ENCODE results near the gene SIM2.
"Not testable (repeated sequence)": the region's sequence is repeated elsewhere in the genome, so short reads cannot be mapped to it uniquely, and the experiment has no call there.

The SIM2 gene

DNA sequence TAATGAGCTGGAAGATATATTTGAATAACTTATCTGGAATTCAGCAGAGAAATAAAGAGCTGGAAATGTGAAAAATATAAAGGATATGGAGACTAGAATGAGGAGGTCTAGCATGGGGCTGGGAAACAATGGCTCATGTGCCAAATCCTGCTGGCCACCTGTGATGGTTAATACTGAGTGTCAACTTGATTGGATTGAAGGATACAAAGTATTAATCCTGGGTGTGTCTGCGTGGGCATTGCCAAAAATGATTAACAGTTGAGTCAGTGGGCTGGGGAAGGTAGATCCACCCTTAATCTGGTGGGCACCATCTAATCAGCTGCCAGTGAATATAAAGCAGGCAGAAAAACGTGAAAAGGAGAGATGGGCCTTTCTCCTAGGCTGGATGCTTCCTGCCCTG is 26.6 kb upstream of the SIM2 start:
- not testable (repeated sequence) for H3K36me3 Mint-ChIP-seq; H3K27ac Mint-ChIP-seq; H3K9me3 Mint-ChIP-seq; H3K4me1 Mint-ChIP-seq; ATAC-seq (ENCODE audit: low read depth); H3K4me3 Mint-ChIP-seq; DNase-seq (ENCODE audit: low spot score in 2 of 2)
- H3K27me3 Mint-ChIP-seq, result peaks cover 14% of the 10 kb centered on the region

DNA sequence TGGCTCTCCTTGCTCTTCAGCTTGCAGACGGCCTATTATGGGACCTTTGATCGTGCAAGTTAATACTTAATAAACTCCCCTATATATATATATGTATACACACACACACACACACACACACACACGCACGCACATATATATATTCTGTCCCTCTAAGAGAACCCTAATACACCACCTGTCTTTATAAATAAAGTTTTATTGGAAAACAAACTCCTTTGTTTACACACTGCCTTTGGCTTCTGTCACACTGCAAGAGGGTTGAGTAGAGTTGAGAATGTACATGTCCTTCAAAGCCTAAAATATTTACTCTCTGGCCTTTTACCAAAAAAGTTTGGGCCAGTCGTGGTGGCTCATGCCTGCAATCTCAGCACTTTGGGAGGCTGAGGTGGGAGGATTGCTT is 26.2 kb upstream of the SIM2 start:
- H3K4me3 Mint-ChIP-seq, result no peak overlapping the region
- H3K36me3 Mint-ChIP-seq, result no peaks in the 10 kb centered on the region
- H3K27me3 Mint-ChIP-seq, result peaks cover 14% of the 10 kb centered on the region
- no peak overlapping the region for H3K27ac Mint-ChIP-seq
- no peaks in the 10 kb centered on the region for H3K4me1 Mint-ChIP-seq
- DNase-seq (ENCODE audit: low spot score in 2 of 2), result no peak
- ATAC-seq (ENCODE audit: low read depth), result no peak
- peaks cover 8% of the 10 kb centered on the region for H3K9me3 Mint-ChIP-seq

DNA sequence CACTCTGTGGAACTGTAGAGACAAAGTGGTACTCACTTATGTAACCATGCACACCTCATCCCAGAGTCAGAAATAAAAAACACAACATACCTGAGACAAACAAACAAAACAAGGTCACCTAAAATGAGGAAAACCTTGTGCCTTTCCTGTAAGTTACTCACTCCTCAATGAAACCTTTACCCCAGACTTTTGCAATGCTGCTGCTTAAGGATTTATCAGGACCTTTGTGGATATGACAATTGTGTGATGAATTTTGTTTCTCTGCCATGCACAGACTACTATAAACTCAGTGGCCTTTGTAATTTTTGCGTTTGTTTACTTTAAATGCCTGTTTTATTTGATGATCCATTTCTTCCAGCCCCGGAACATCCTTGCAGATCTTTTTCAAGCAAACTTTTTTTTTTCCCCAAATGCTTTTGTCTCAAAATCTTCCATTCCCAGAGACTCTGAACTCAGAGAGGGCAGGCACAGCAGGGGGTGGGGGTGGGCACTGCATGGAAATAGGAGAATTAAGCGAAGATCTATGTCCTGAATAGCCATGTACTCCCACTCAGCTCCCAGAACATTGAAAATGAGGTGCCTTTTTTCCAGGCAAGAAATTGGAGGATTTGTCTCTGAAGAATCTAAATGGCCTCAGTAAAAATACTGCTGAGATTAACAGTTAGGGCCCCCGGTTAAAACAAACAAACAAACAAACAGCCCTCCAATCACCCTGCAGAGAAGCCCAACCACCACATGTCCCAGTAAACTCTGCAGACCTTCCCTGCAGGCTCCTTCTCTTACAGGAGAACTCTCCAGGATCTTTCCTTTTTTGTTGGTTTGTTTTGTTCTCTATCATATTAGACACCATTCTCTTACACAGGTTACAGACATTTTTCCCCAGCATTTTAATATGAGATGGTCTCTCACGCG is 22.6 kb upstream of the SIM2 start:
- no peaks in the 10 kb centered on the region for H3K4me1 Mint-ChIP-seq
- DNase-seq (ENCODE audit: low spot score in 2 of 2) (no peak), ATAC-seq (ENCODE audit: low read depth) (no peak)
- H3K4me3 Mint-ChIP-seq, result no peak overlapping the region
- peaks cover 10% of the 10 kb centered on the region for H3K9me3 Mint-ChIP-seq
- no peaks in the 10 kb centered on the region for H3K36me3 Mint-ChIP-seq
- no peak overlapping the region for H3K27ac Mint-ChIP-seq
- H3K27me3 Mint-ChIP-seq, result peaks cover 11% of the 10 kb centered on the region

DNA sequence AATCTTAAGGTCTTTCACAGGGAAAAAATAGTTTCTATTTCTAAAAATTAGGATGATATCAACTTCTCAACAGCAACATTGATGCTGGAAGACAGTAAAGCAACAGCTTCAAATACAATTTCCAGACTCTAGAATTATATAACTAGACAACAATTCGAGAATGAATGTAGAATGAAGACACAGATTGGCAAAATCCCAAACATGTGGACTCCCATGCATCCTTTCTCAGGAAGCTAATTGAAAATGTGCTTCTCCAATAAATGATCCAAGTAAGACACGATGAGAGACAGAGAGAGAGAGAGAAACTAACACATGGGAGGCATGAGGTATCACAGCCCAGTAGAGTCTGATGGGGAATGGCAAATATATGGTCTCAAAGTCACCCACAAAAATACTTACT is 21.5 kb upstream of the SIM2 start:
- ATAC-seq (ENCODE audit: low read depth), result no peak
- no peak overlapping the region for H3K27ac Mint-ChIP-seq
- H3K4me3 Mint-ChIP-seq, result no peak overlapping the region
- H3K36me3 Mint-ChIP-seq, result peaks cover 2% of the 10 kb centered on the region
- no peak for DNase-seq (ENCODE audit: low spot score in 2 of 2)
- peaks cover 12% of the 10 kb centered on the region for H3K9me3 Mint-ChIP-seq
- peaks cover 10% of the 10 kb centered on the region for H3K27me3 Mint-ChIP-seq
- no peaks in the 10 kb centered on the region for H3K4me1 Mint-ChIP-seq

DNA sequence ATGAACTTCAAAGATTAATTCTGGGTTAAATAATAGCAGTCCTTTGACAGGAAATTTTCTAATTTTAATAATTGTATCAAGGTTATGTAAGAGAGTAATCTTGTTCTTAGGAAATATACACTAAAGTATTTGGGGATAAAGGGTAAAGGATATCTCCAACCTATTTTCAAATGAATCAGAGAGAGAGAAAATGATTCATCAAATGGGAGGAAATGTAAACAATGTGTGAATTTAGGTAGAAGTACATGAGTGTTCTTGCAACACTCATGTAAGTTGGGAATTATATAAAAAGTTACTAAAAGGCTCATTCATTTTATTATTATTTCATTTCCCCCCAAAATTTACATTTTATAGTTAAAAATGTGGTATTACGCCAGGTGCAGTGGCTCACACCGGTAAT is 20.4 kb upstream of the SIM2 start:
- Mint-ChIP-seq H3K4me3 (no peak overlapping the region), H3K9me3 (peaks cover 11% of the 10 kb centered on the region), H3K27me3 (peaks cover 8% of the 10 kb centered on the region)

DNA sequence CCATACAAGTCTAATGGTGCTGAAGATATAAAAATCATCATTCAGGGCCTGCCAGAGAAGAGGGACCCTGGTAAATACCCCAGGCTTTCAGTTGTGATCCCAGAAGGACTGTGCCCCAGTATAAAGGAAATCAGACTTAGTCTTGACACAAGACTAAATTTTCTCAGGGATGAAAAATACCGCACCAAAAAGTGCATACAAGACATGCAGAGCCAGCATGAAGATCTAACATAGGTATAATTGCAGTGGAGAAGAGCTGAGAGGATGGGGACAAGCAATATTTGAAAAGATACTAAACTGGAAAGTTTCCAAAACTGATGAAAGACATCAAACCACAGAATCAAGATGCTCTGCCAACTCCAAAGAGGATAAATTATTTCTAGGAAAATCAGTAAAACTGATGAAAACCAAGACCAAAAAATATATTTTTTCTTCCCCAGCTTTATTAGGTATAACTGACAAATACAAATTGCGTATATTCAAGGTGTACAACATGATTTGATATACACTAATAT is 17.7 kb upstream of the SIM2 start:
- DNase-seq (ENCODE audit: low spot score in 2 of 2), result no peak
- ATAC-seq (ENCODE audit: low read depth), result no peak
- no peak overlapping the region for H3K27ac Mint-ChIP-seq
- no peak overlapping the region for H3K4me3 Mint-ChIP-seq
- H3K9me3 Mint-ChIP-seq, result peaks cover 11% of the 10 kb centered on the region
- H3K36me3 Mint-ChIP-seq, result peaks cover 2% of the 10 kb centered on the region
- no peaks in the 10 kb centered on the region for H3K4me1 Mint-ChIP-seq
- peaks cover 19% of the 10 kb centered on the region for H3K27me3 Mint-ChIP-seq

More for the DNA sequence above, 20.4 kb upstream of the SIM2 start:
- Mint-ChIP-seq H3K36me3 (peaks cover 2% of the 10 kb centered on the region), H3K4me1 (no peaks in the 10 kb centered on the region), H3K27ac (no peak overlapping the region)
- DNase-seq (ENCODE audit: low spot score in 2 of 2) (no peak), ATAC-seq (ENCODE audit: low read depth) (no peak)

DNA sequence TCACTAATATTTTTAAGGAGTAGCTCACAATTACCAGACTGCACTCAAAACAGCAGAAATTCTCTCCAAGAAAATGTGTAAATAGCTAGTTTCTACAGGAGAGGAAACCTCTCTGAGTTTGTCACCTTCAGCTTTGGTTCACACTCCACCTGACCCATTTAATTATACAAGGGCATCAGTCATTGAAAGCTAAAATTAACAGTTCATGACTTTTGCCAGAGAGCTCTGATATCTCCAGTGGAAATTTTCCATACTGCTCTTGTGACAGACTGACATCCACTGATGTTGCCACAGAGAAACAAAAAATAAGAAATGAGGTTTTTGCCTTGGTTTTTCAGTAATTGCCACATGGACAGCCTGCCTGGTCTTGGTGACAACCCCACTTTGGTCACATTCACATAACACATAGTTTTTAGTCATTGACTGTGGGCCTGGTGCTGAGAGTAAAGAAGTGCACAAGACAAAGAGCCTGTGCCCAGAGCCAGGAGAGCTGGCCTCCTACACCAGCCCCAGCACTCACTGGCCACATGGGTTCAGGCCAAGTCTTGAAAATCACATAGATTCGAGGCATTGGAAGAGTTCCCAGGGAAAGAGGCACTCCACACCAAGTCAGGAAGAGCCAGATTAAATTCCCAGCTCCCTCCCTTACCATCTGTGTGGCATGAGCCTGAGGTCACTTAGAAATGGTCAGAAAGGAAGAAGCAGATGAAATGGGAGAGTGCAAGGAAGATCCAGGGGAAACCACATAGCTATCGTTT is 13.8 kb upstream of the SIM2 start:
- DNase-seq (ENCODE audit: low spot score in 2 of 2) (no peak), ATAC-seq (ENCODE audit: low read depth) (no peak)
- Mint-ChIP-seq H3K27me3 (peaks cover 19% of the 10 kb centered on the region), H3K4me1 (no peaks in the 10 kb centered on the region), H3K27ac (no peak overlapping the region), H3K4me3 (no peak overlapping the region), H3K9me3 (peaks cover 5% of the 10 kb centered on the region), H3K36me3 (peaks cover 2% of the 10 kb centered on the region)

DNA sequence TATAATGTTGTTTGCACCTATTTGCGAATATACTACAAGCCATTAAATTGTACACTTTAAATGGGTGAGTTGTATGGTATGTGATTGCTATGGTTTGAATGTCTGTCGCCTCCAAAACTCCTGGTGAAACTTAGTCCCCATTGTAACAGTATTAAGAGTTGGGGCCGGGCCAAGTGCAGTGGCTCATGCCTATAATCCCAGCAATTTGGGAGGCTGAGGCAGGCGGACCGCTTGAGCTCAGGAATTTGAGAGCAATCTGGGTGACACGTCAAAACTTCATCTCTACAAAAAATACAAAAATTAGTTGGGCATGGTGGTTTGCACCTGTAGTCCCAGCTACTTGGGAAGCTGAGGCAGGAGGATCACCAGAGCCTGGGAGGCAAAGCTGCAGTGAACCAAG is 12.0 kb upstream of the SIM2 start:
- peaks cover 19% of the 10 kb centered on the region for H3K27me3 Mint-ChIP-seq

DNA sequence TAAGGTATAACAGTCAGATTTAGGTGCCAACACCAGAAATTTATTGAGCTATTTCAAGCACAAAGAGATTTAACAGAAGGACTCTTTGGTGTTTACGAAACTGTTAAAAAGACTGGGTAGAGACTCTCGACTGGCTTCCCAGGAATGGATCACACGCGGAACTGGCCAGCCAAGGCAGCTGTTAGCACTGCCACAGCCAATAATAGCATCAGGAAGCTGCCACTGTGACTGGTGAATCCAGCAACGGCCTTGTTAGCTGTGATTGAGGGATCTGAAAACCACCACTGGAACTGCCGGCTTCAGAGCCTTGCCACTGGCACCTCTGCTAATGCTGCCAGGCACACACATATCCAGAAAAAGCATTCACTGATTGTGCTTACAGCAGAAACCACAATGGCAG is 10.6 kb upstream of the SIM2 start:
- no peaks in the 10 kb centered on the region for H3K36me3 Mint-ChIP-seq
- DNase-seq (ENCODE audit: low spot score in 2 of 2) (no peak), ATAC-seq (ENCODE audit: low read depth) (no peak)
- peaks cover 2% of the 10 kb centered on the region for H3K9me3 Mint-ChIP-seq
- no peaks in the 10 kb centered on the region for H3K4me1 Mint-ChIP-seq
- H3K27ac Mint-ChIP-seq, result no peak overlapping the region
- H3K4me3 Mint-ChIP-seq, result no peak overlapping the region
- peaks cover 19% of the 10 kb centered on the region for H3K27me3 Mint-ChIP-seq

More for the DNA sequence above, 12.0 kb upstream of the SIM2 start:
- no peaks in the 10 kb centered on the region for H3K4me1 Mint-ChIP-seq
- peaks cover 5% of the 10 kb centered on the region for H3K9me3 Mint-ChIP-seq
- DNase-seq (ENCODE audit: low spot score in 2 of 2) (no peak), ATAC-seq (ENCODE audit: low read depth) (no peak)
- H3K4me3 Mint-ChIP-seq, result no peak overlapping the region
- no peak overlapping the region for H3K27ac Mint-ChIP-seq
- no peaks in the 10 kb centered on the region for H3K36me3 Mint-ChIP-seq

DNA sequence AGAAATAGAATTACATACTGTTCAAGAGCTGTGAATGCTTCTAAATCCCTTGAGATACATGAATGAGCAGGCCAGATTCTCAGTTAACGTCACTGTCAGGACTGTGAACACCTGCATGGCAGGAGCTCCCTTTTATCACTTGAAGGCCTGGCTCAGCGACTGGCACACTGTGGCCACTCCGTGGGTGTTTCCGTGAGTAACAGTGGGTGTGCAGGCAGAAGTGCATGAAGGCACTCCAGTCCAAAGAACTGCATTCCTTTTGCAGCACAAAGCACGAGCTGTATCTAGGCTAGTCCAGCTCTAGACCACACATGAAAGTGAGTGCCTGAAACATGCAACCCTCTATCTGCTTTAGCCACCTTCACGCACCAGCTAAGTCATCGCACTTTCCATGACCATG is 9.6 kb upstream of the SIM2 start:
- no peaks in the 10 kb centered on the region for H3K4me1 Mint-ChIP-seq
- H3K27me3 Mint-ChIP-seq, result peaks cover 21% of the 10 kb centered on the region
- no peak for ATAC-seq (ENCODE audit: low read depth)

DNA sequence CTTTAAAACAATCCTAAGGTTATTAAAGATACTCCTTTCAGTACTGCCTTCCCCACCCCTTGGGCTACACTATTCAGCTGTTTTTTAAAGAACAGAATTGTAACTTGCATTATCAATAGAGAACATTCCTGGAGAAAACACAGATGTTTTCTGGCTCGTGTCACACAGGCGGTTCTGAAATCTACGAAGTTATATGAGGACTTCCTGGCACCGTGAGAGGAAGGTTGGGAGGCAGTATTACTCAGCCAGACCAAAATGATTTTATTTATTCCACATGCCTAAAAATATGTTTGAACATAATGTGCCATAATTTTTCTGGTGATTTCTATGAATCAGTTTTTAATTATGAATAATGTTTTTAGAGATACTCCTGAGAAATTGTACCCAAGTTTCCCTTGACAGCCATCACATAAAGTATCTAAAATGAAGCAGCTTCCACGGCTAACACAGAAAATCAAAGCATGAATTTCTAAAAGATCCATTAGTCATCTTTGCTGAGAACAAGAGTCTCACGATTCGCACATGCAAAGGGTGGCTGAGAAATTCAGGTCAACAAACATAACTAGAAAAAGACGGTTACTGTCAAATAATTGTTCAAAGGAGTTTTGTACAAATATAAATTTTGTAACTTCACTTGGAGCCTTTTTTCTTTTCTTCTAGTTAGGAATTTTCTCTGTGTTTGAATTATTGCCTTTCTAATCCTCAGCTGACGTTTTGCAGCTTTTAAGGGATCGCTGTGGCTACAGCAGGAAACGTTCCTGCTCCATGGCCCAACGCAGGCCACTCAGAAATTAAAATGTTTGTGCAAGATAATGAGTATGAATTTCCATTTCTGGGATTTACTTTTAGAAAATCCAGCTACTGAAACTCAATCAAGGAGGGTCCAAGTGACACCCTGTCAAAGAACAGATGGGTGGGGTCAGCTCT is 8.0 kb upstream of the SIM2 start:
- H3K27ac Mint-ChIP-seq, result no peak overlapping the region
- H3K9me3 Mint-ChIP-seq, result no peaks in the 10 kb centered on the region
- no peaks in the 10 kb centered on the region for H3K4me1 Mint-ChIP-seq
- H3K27me3 Mint-ChIP-seq, result peaks cover 18% of the 10 kb centered on the region
- no peaks in the 10 kb centered on the region for H3K36me3 Mint-ChIP-seq
- ATAC-seq (ENCODE audit: low read depth) (no peak), DNase-seq (ENCODE audit: low spot score in 2 of 2) (no peak)
- no peak overlapping the region for H3K4me3 Mint-ChIP-seq

More for the DNA sequence above, 9.6 kb upstream of the SIM2 start:
- no peaks in the 10 kb centered on the region for H3K9me3 Mint-ChIP-seq
- no peak overlapping the region for H3K4me3 Mint-ChIP-seq
- H3K36me3 Mint-ChIP-seq, result no peaks in the 10 kb centered on the region
- H3K27ac Mint-ChIP-seq, result no peak overlapping the region
- no peak for DNase-seq (ENCODE audit: low spot score in 2 of 2)

DNA sequence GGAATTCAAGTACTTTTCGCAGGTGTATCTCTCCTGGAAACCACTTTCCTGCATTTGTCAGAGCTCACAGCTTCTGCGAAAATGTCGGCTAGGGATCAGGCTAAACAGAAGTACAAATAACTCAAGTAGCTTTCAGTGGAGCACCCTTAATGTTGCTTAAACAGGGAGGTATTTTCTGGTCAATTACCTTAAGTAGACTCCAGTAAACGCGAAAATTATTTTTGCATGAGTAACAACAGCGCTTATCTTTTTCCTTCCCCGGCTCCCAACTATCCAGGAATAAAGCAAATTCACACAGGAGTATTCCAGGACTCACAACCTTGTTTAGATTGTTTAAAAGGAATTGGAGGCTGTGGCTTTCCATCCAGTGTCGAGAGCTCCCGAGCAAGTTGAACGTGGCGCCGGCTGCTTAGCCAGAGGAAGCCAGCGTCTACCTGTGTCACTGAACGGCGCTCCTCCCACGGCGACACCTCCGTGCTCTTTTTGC is 7.3 kb upstream of the SIM2 start:
- no peak for DNase-seq (ENCODE audit: low spot score in 2 of 2)
- H3K36me3 Mint-ChIP-seq, result no peaks in the 10 kb centered on the region
- no peak overlapping the region for H3K27ac Mint-ChIP-seq
- no peaks in the 10 kb centered on the region for H3K4me1 Mint-ChIP-seq
- H3K9me3 Mint-ChIP-seq, result no peaks in the 10 kb centered on the region
- peaks cover 18% of the 10 kb centered on the region for H3K27me3 Mint-ChIP-seq
- no peak overlapping the region for H3K4me3 Mint-ChIP-seq
- ATAC-seq (ENCODE audit: low read depth), result no peak

DNA sequence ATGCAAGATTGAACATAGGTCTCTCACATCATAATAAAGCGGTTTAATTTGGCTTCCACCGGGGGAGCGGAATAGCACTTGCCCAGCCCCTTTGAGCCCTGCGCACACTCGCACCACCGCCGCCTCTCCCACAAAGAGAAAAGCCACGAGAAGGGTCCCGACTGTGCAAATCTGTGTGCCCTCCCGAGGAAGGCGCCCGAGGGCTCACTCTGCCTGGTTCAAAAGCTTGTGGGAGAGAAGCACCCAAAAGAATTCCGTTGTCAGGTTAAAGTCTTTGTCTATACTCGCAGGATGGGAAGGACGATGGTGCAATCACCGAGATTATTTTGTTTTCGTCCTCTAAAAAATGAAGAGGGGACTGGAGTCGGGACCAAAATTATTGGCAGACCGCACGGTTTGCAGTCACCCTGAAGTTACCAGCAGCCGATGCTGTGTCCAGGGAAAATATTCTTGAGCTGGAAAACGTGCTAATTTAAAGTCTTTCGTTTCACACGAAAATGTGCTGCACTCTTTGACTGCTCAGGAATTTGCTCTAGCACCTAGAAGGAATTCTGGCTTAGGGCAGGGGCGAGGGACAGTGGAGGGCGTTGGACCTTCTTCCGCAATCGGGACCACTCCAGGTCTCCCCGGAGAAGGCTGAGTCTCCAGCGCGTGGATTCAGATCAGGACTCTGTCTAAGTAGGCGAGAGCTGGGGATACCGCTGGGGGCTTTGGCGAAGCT is 6.6 kb upstream of the SIM2 start:
- no peak for ATAC-seq (ENCODE audit: low read depth)
- no peaks in the 10 kb centered on the region for H3K36me3 Mint-ChIP-seq

More for the DNA sequence above, 6.6 kb upstream of the SIM2 start:
- no peak for DNase-seq (ENCODE audit: low spot score in 2 of 2)
- H3K4me1 Mint-ChIP-seq, result no peaks in the 10 kb centered on the region
- H3K4me3 Mint-ChIP-seq, result no peak overlapping the region
- no peak overlapping the region for H3K27ac Mint-ChIP-seq
- peaks cover 17% of the 10 kb centered on the region for H3K27me3 Mint-ChIP-seq
- no peaks in the 10 kb centered on the region for H3K9me3 Mint-ChIP-seq

Measured in memory B cell (primary cell).